IMR-90 (cell line): ENCODE measurements around the gene TGFB2.

Experiments
- NFE2L2 ChIP-seq: fragments of 150-350 bp; IDR thresholded peaks from 2 replicates; pipeline ENCODE4 v1.6.1; 2016; ENCODE audit warnings: low read depth, mild to moderate bottlenecking, low read length
- RFX5 ChIP-seq: IDR thresholded peaks from 2 replicates; pipeline ENCODE4 v1.8.0; 2012; ENCODE audit warnings: low read depth, mild to moderate bottlenecking, low read length, moderate library complexity
- SMC3 ChIP-seq: fragments of 150-350 bp; IDR thresholded peaks from 2 replicates; pipeline ENCODE4 v1.6.1; 2016; ENCODE audit warnings: low read depth, mild to moderate bottlenecking, antibody characterized with exemption, low read length, moderate library complexity
- TF ChIP-seq, protein P1 (sequence below): conservative IDR thresholded peaks from 2 replicates; pipeline ENCODE4 v1.5.1; 2012; ENCODE audit warnings: mild to moderate bottlenecking, low read depth, low read length, improper control_type of control experiment

DNA sequence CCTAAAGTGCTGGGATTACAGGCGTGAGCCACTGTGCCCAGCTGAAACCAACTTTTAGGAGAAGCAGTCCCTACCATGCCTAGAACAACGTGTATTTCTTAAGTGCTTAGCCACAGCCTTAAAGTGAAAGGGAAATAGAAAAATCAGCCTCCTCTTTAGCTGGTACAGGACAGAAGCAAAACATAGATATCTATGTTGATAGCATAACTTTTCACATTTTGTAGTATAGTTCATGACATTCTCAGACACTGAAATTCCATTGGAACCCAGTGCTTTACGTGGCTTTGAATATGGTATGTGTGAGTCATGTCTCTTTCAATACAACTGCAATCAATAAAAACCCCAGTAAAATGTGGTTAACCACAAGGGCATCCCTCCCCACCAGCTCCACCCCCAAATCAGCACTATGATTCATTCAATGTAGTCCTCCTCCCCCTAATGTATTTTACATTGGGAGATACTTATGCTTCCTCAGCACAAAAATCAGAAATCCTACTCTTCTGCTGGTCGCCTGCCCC lies 32.1 kb downstream of the TGFB2 start:
- TF ChIP-seq NFE2L2 (no peak), RFX5 (no peak), SMC3 (no peak)
- TF ChIP-seq, protein P1, sequence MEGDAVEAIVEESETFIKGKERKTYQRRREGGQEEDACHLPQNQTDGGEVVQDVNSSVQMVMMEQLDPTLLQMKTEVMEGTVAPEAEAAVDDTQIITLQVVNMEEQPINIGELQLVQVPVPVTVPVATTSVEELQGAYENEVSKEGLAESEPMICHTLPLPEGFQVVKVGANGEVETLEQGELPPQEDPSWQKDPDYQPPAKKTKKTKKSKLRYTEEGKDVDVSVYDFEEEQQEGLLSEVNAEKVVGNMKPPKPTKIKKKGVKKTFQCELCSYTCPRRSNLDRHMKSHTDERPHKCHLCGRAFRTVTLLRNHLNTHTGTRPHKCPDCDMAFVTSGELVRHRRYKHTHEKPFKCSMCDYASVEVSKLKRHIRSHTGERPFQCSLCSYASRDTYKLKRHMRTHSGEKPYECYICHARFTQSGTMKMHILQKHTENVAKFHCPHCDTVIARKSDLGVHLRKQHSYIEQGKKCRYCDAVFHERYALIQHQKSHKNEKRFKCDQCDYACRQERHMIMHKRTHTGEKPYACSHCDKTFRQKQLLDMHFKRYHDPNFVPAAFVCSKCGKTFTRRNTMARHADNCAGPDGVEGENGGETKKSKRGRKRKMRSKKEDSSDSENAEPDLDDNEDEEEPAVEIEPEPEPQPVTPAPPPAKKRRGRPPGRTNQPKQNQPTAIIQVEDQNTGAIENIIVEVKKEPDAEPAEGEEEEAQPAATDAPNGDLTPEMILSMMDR, result no peak
